HG03571 (cell line): Measurements from ENCODE around the gene LMO3.

ENCODE experiments used
- ATAC-seq: cut with Tn5 transposase; IDR thresholded peaks from one replicate; pipeline ENCODE4 v1.9.1; 2021; ENCODE audit not compliant: unreplicated experiment

The LMO3 gene

DNA sequence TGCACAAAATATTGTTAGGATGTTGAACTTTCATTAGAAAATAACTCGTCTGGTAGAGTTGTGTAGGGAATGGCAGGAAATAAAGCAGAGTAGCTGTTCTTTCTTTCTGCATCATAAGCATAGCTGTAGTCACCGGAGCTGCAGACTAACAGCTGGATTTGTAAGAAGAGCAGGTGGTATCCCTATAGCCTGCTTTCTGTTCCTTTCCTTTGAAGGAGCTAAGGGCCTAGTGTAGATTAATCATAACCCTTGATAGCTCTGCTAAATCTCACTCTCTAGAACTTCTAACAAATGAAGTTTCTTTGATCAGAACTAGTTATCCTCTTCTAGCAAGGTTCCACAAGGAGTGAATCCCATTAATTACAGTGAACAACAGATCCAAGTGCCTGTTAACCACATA is 3.5 kb downstream of the LMO3 start:
- ATAC-seq = no peak

DNA sequence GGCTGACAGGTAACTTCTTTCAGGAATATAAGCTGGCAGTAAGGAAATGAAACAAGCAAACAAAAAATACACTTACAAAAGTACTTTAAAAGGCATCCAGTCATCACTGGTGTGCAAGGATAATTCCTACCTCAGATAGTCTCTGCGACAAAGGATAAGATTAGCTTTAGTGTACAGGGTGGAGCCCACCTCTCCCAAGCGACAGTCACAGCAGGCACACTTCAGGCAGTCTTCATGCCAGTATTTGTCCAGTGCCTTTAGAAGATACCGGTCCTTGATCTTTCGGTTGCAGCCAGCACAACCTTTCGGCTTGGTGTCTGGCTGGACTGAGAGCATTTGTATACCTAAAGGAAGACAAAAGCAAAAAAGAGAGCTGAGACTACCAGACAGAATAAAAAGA is 5.4 kb downstream of the LMO3 start:
- ATAC-seq = no peak

DNA sequence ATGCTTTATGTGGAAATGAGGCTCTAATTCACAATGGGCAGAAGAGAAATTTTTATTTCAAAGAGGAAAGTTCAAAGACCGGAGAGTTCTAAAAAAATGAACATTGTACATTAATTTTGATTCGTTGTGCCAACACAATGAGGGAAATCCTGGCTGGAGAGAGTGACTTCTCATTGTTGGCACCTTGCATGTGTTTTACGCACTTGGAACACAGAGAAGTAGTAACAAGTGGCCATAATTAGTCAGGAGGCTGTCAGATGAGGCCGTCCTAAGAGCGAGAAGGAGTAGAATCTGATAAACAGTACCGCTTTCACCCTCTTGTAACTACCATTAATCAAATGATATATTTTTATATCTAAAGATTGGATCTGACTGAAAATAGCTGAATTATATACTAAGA is 6.9 kb downstream of the LMO3 start:
- no peak for ATAC-seq

DNA sequence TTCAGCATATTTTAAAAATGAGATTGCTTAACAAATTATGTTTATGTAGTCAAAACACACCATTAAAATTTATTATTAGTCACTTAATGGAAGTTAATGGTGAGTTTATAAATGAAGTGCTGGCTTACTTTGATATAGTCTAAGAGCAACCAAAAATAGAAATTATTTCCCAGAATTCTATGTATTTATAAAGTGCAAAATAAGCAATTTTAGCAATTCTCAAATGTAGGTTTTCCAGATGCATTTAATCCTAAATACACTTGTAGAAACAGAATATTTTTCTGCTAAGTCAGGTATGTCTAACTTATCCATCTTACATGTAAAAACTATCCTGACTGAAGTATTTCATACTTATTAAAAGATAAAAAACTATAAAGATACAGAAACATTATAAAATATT is 11.2 kb downstream of the LMO3 start:
- no peak for ATAC-seq

DNA sequence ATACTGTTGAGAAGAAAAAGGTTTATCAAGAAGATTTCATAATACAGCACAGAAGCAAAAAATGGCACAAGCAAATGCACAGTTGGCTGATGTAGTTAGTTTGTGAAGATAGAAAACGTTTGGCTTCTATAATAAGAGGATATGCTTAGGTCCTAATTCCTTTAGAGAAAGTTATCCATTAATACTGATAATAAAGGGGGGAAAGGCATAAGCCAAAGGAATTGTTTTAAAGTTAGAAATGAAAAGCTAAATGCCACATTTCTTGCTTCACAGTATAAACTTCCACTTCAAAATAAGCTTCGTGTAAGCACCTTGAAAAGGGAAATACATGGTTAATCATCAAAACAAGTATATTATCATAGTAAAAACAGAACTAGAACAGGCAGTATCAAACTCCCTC is 12.4 kb downstream of the LMO3 start:
- ATAC-seq = no peak

DNA sequence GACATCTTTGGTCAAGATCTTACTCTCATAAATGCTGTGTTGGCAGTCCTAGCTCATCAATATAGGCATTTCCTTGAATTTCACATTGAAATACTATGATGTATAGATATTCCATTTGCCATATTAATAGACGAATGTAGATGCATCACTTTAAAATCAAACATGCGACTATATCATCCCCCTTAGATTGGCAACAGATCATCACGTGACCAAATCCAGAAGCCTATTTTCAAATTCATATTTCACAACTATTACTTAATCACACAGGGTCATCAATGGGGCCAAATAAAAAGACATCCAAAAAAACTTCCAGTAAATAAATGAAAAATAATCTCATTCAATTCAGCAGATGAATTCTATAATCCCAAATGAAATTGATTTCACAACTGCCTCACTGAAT is 15.3 kb downstream of the LMO3 start:
- ATAC-seq = no peak

DNA sequence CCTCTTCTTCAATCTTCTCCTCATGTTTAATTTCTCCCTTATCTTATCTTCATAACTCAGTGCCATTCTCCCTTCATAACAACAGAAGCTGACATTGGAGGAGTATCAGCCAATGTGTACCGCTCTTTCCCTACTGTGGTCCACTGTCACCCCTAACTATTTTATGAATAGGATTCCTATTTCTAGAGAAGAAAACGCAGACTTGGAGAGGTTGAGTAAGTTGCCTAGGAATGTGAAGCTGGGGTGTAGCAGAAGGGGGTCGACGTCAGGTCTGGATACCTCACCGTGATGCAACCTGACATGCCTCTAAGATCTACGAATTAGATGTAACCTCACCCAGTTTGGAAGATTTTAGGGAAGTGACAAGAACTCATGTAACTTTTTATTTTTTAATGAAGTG is 17.1 kb downstream of the LMO3 start:
- no peak for ATAC-seq

DNA sequence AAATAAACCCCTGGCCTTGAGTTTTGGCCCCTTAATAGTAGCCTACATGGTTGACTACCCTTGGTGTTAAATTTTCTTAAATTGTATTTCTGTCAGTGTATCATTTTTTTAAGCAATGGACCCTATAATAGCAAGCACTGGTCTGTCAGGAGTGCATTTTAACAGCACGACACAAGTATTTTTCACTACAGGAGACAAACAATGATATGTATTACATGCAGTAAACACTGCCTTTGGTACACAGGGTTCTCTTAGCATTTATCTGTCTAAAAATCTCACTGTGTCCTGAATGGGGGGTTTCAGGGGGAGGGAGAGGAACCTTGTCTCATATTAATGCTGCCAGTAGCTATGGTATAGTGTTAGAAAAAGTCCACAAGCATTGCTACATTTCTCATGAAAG is 18.4 kb downstream of the LMO3 start:
- ATAC-seq = no peak

DNA sequence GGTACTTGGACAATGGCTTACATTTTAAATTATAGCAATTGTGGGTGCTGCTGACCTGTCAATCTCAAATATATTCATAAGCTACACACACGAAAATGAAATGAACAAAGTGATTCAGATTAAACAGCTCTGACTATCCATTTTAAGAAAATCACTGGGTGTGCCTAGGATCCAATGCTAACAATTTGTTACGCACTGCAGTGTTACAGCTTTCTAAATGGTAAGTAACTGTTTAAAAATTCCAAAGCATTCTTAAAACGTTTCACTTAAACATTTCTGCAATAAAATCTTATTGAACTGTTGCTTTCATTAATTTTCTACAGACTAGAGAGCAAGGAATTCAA is 18.9 kb downstream of the LMO3 start:
- no peak for ATAC-seq

DNA sequence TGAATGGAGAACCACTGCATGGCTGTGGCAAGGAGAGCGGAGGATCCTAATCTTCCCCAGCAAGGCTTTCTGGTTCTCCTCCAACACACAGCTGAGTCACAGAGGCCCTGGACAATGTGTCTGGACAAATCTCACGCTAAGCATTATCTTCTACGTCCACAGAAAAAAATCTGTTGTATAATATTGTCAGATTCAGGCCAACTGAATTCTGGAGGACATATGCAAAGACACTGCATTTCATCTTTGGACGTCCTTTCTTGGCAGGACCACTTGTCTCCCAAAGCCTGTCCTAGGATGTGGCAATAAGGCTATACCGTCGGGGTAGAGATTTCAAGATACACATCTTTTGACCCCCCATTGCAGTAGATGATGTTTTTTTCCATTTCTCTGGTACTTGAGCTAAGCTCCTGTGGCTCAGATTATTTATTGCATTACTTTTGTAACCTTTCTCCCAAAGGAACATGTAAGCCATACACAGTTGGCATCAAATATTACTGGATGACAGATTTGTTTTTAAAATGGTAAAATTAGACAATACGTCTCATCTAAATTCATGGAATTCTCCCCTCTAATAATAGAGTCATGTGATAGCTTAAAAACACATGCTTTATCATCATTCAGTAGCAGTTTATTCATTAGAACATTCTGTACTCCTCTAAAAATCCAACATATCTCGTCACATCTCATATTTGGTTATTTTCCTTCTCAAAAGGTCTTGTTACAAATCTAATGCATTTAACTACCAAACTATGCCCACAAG is 19.4 kb downstream of the LMO3 start:
- ATAC-seq = no peak

DNA sequence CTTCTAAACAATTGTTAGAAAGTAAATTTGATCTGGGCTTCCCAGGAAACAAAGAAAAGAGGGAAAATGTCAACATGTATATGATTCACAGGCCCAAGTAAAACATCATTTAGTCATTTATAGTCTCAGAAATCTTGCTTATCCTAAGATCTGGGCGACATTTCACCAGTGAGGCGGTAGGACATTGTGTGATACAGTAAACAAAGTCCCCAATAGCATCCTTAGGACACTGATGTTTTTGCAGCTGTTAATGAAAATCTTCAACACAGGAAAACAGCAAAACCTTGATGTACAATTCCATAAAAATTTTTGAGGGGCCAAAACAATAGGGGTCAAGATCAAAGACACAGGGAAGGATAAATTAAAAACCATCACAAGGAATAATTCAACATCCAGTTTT is 20.2 kb downstream of the LMO3 start:
- no peak for ATAC-seq

DNA sequence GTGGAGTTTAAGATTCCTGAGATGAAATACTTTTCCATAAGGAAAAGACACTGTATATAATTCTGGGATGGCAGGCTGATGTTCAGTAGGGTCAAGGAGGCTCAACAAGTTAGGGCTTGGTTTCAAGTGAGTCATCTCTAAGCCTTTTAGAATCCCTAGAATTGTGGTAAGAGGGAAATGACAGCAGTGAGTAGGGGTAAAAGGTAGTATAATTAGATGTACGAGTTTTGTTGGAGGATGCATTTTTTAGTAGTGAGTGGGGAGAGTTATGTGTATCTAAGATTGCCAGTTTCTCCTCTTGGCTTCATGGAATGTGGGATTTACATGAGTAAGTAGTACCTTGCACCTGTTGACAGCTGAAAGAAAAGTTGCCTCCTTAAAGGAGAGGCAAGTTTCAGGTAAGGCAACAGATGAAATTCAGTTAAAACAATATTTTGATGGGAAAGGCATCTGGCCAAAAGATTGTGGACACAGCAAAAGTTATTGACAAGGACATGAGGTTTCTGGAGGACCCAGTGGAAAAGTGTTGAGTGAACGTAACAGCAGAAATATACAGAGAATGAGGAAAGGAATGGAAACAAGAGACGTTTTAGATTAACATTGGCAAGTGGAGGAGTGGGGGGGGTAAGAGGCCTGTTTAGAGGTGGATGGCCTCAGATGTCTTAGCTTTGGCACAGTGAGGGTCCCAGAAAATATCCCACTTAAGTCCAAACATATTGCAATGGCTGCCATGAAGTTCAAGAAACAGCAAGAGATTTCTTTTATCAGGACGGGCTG is 21.8 kb downstream of the LMO3 start:
- ATAC-seq = no peak

DNA sequence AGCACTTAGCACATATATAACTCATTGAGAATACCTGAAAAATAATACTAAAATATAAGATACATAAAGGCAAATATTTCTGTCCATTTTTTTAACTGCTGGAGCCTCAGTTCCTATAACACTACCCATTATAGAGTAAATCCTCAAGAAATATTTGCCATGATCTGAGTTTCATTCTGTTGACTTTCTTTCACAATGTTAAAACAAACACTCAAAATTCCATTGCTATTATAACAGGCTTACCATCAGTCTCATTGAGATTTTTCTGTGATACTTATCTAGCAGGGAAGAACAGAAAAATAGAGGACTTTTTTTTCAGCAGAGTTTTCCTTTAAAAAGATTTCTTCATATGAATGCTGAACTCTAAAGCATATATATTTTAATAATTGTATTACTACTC is 24.5 kb downstream of the LMO3 start:
- ATAC-seq = no peak

DNA sequence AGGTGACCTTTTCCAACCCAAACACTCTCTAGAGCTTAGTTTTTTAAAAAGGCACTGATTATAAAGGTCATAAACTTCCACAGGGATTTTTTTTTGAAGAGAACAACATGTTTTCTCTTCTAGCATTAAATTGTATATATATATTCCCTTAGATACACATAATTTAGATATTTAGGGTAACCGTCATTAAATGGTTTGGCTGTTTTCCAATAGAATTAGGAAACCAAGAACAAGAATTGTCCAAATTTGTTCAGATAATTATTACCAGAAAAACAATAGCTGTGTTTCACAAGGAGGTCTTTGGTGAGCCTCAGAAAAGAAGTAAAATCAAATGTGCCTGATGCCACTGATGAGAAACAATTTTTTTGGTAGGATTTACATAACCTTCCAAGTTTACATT is 26.9 kb downstream of the LMO3 start:
- no peak for ATAC-seq

DNA sequence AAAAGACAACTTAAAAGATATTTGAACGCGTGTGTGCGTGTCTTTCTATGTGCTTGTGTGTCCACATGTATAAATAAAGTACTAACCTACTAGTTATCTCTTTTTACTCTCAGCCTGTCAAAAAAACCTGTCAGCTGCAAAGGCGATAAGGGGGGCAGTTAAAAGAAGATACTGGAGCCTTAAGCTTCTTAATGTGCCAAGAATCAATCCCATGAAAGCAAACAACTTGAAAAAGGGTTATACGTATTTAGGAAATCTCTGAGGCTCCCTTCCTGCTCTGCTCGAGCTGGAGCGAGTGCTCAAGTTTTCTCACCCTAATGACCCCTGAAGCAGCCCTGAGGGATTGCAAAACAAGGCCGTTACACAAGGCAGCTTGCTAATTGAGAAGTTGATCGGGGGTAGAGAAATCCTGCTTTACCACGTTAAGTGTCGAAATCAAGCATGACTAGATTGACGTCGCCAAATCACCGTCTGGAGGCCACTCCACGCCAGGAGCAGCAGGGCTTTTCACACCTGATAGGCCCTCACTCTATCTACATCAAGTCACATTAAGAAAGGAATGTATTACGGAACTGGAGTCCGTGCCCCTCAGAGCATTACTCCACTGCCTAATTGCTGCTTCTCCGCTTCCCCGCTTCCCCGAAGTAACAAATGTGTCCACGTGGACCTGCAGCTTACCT is 32.4 kb downstream of the LMO3 start:
- ATAC-seq = no peak

DNA sequence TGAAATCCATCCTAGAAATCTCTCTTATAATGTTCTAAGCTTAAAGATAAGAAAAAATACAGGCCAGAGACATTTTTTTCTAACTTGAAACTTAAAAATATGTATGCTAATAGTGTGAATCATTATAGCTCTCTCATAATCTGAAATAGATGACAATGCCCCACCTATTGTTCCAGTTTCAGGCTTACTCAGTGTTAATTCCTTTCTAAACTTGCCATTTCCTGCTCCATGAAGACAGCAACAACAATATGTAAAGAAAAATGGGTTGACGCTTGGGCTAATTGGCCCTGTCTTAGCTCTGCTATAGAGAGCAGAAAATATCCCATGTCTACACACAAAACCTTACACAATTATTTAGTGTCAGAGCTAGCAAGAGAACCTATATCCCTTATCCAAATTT is 37.1 kb downstream of the LMO3 start:
- ATAC-seq = no peak

DNA sequence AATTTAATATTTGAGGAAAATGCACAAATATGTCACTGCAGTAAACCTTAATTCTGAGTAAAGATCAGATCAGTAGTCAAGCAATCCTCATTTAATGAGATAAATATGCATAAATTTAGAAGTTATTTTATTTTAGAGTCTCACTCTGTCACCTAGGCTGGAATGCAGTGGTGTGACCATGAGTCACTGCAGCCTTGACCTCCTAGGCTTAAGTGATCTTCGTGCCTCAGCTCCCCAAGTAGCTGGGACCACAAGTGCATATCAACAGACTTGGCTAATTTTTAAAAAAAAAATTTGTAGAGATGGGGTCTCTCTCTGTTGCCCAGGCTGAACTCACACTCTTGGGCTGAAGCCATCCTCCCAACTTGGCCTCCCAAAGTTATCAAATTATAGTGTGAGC is 41.3 kb downstream of the LMO3 start:
- no peak for ATAC-seq

DNA sequence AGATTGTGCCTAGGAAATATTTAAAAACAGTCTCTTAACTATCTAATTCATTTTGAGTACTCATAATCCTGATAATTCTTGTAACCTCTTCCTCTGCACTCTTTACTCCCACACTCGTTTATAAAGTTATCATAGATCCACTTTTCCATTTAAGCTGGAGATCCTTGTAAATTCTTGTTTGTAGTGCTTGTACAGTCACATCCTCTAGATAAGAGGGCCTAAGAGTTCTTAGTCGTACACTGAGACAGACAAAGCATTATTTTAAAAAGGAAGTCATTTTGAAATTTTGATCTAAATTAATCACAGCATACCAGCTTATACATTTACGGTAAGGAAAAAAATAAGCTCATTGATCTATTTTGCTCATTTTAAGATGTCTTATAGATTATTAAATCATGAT is 42.5 kb downstream of the LMO3 start:
- no peak for ATAC-seq

DNA sequence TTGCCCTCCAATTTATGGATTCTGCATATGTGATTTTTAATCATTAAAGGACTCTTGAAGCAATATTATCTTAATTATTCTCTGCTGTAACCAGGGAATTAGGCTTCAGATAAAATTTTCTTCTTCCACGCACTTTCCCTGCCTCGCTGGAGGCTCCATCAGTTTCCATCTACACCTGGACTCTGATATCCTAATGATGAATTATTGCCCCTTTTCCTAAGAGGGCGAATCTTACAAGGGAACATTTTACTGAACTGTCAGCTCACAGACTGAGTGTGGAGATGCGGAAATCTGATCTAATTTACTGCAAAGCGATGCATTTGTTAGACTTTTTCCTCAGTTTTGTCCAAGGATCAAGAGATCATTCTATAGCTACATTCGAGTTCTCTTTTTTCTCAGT is 43.0 kb downstream of the LMO3 start:
- no peak for ATAC-seq

DNA sequence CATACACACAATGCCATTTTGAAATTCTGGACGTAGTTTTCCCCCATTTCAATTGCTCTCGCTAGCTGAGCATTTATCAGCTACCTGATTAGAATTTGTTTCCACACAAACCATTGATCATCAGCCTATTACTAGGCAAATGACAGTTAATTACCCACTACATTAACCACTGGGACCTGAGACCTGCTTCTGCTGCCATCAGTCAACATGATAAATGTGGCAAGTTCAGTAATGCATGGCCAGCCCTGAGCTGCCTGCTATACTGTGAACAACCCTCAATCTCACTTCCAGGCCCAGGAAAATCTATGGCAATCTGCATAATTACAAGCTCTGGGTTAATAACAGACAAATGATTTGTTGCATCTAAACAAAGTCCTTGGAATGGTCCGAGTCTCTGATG is 43.5 kb downstream of the LMO3 start:
- ATAC-seq = no peak

DNA sequence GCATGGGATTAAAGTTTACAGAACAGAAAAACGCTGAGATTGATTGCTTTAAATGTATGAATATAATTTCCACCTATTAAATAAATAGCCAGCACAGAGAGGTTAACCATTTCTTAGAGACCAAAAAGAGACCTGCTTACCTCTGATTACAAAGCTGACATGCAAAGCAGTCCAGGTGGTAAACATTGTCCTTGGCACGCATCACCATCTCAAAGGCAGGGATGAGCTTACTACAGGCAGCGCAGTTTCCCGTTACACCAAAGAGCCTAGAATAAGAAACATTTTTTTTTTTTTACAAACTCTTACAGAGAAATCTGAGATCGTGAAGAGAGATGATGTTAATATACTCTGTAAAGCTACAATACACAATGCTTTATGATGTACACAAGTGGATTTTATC is 45.7 kb downstream of the LMO3 start:
- ATAC-seq = no peak

DNA sequence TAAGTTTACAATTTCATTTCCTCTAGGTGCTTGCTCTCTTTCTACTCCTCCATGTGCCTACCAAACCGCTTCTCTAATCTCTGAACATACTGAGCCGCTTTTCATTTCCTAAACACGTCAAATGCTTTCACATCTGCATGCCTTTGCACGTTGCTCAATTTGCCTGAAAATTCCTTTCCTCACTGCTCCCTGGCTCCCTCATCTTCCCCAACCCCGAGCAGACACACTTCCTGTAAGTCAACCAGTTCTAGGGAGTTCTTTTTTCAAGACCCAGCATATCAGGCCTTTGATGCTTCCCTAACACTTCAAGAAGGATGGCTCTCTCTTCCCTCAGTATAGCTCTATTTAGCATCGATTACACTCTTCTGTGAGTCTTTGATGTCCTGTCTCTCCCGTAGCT is 50.3 kb downstream of the LMO3 start:
- no peak for ATAC-seq
